Pancreas (tissue), 10 donors: ENCODE measurements around the gene TBX4. TPM values are rescaled to one million over a fixed set of nuclear protein-coding genes. Genes with fewer than 3 reads are reported as not detected.

Source experiments
- ATAC-seq, 4 donors: fragments of 200-7000 bp; cut with Tn5 transposase; one replicate each; pipeline versions ENCODE4 v1.8.0 to v1.9.1; 2020; ENCODE audit warnings: mild to moderate bottlenecking in 4 of 4, moderate library complexity in 4 of 4
- DNase-seq, 6 donors: peaks; one replicate each; pipeline ENCODE4 v3.0.0-alpha.2; 2020
- FAIRE-seq: peaks from 2 replicates; lab custom pipeline; 2012; peaks lifted over from hg19 to GRCh38; lab: Jason Lieb, UNC
- H3K27ac ChIP-seq, 4 donors: fragments of 200-600 bp; sonication (generic); 1 replicate in 3 of 4; 2 replicates in 1 of 4; pipeline versions ENCODE4 v1.5.0 to v1.8.0; 2020
- H3K27me3 ChIP-seq, 4 donors: fragments of 200-600 bp; one replicate each; pipeline ENCODE4 v1.8.0; 2021
- H3K36me3 ChIP-seq, 3 donors: fragments of 200-600 bp; sonication (generic) in 1 of 3; one replicate each; pipeline versions ENCODE4 v1.5.0 to v1.8.0; 2020 to 2021
- H3K4me1 ChIP-seq, 3 donors: fragments of 200-600 bp; one replicate each; pipeline ENCODE4 v1.8.0; 2021
- H3K4me3 ChIP-seq, 4 donors: fragments of 200-600 bp; sonication (generic) in 2 of 4; one replicate each; pipeline versions ENCODE4 v1.5.0 to v1.8.0; 2020 to 2021
- H3K9me3 ChIP-seq, 4 donors: fragments of 200-600 bp; one replicate each; pipeline ENCODE4 v1.8.0; 2021
- WGBS, 2 donors: extraction: QIAGEN DNeasy Blood & Tissue Kit; methylation state at CpG; one replicate each; pipeline ENCODE4 v1.1.7; 2013; 5-methylcytosine and 5-hydroxymethylcytosine counted together
- intact Hi-C, 3 donors: fragments of 100-400 bp; cut with DNase I; formaldehyde crosslinking; loops; one replicate each; pipeline versions ENCODE4 v1.11.1 to v1.14.2; 2022
- polyA plus RNA-seq, 2 donors: library from polyadenylated mRNA; stranded (reverse); fragments of 200-250 nt; gene quantifications; one replicate each; pipeline ENCODE4 v1.2.3, GENCODE V29; 2013
- total RNA-seq, 6 donors: library from RNA; stranded (reverse); fragmentation: NEBNext Ultra II Directional in 4 of 6; extraction: Animal tissue kit (Norgen Biotek cat#: 25700) in 4 of 6; gene quantifications; one replicate each; pipeline versions ENCODE4 v1.2.1 to v1.2.4, GENCODE V29; 2021 to 2023
- TF ChIP-seq, protein P1 (sequence below), 4 donors: fragments of 200-600 bp; sonication (generic) in 3 of 4; IDR thresholded peaks; one replicate each; pipeline versions ENCODE4 v1.5.0 to v1.8.0; 2021; ENCODE audit warnings: antibody characterized with exemption in 4 of 4
- donor health status: healthy with polysubstance abuse.
- donor health status: DM: no; HTN: no; CAD: no; lungs with moderate emphysema.
- donor health status: DM: no; HTN: no; CAD: no.
- donor health status: control.
- donor health status: control.
- donor health status: Bipolar disorder and iron deficiency.
- donor health status: DM: yes; HTN: yes; CAD: no.
- donor health status: DM: no; HTN: no; CAD: no.
- donor health status: DM: no; HTN: no; CAD: no.
- donor health status: DM: yes; HTN: yes; CAD: no.

TBX4 gene
- total and polyA plus RNA-seq, 8 donors, result not detected

DNA sequence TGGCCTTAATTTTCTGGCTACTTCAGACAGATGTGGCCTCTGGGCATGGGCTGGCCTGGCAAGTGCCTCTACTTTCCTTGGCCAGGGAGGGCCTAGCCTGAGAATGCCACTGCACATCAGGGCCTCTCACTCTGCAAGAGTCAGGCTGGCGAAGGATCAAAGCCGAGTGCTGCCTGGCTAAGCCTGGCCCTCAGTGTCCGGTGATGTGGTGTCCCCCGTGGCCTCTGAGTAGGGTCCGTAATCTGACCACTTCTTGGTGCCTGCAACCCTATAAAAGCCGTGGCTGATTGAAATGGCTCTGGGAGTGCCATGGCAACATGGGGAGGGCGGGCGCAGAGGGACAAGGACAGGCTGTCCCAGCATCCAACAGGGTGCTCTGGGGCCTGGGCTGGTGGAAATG is 30.2 kb downstream of the TBX4 start:
- H3K9me3 ChIP-seq, result no peaks in the 10 kb centered on the region
- H3K27ac ChIP-seq, result no peak overlapping the region
- H3K36me3 ChIP-seq, result no peaks in the 10 kb centered on the region
- H3K4me3 ChIP-seq, result no peak overlapping the region
- no peak for DNase-seq
- 86 to 94% methylated on average over 8 of the region's 8 CpGs for WGBS, 2 donors
- no peak for FAIRE-seq
- H3K27me3 ChIP-seq, result no peaks in the 10 kb centered on the region
- no peak for ATAC-seq
- TF ChIP-seq, protein P1, sequence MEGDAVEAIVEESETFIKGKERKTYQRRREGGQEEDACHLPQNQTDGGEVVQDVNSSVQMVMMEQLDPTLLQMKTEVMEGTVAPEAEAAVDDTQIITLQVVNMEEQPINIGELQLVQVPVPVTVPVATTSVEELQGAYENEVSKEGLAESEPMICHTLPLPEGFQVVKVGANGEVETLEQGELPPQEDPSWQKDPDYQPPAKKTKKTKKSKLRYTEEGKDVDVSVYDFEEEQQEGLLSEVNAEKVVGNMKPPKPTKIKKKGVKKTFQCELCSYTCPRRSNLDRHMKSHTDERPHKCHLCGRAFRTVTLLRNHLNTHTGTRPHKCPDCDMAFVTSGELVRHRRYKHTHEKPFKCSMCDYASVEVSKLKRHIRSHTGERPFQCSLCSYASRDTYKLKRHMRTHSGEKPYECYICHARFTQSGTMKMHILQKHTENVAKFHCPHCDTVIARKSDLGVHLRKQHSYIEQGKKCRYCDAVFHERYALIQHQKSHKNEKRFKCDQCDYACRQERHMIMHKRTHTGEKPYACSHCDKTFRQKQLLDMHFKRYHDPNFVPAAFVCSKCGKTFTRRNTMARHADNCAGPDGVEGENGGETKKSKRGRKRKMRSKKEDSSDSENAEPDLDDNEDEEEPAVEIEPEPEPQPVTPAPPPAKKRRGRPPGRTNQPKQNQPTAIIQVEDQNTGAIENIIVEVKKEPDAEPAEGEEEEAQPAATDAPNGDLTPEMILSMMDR (IDR thresholded peaks at IDR 0.05), result no peak
- H3K4me1 ChIP-seq, result no peaks in the 10 kb centered on the region
- intact Hi-C loops, result no loop called here

DNA sequence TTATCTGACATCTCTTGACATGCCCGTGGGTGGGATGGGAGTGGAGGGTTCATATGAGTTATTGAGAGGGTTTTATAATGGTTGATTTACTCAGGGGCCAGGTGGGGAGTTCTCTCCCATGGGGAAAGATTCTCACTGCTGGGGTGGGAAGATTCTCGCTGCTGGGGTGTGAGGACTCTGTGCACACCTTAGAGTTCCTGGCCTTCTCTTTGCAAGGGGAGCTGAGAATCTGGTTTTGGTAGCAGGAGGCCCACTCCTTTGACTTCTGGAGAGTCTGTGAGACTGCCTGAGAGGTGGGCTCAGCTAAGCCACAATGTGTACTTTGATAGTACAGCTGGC is 31.5 kb downstream of the TBX4 start:
- no peak for DNase-seq

DNA sequence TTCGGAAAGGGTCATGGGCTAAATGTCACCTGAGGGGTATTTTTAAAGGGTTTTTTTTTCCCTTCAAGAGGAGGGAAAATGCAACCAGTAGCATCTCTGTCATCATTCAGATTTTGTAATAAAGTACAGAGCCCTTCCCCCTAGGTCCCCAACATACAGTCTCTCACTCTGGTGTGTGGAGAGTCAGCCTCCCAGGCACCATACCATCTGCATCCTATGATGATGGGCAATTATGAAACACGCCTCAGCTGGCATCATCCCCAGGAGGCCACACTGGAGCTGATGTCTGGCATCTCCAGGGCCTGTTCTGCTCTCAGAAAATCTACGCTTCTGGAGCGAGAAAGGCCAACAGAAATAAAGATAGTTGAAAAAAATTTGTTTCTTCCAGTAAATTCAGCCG is 32.0 kb downstream of the TBX4 start:
- no peak for DNase-seq
- Histone ChIP-seq H3K27me3 (no peaks in the 10 kb centered on the region), H3K4me3 (no peak overlapping the region), H3K36me3 (no peaks in the 10 kb centered on the region), H3K9me3 (no peaks in the 10 kb centered on the region), H3K27ac (no peak overlapping the region), H3K4me1 (no peaks in the 10 kb centered on the region)
- intact Hi-C loops, result no loop called here
- 88 to 90% methylated on average over 5 of the region's 5 CpGs for WGBS, 2 donors
- TF ChIP-seq, protein P1 (IDR thresholded peaks at IDR 0.05), result no peak
- no peak for FAIRE-seq
- no peak for ATAC-seq

More for the DNA sequence above, 31.5 kb downstream of the TBX4 start:
- 55 to 60% methylated on average over 2 of the region's 2 CpGs for WGBS, 2 donors
- ATAC-seq (no peak), FAIRE-seq (no peak)
- no peaks in the 10 kb centered on the region for H3K4me1 ChIP-seq
- H3K36me3 ChIP-seq, result no peaks in the 10 kb centered on the region
- H3K9me3 ChIP-seq, result no peaks in the 10 kb centered on the region
- no peaks in the 10 kb centered on the region for H3K27me3 ChIP-seq
- H3K27ac ChIP-seq, result no peak overlapping the region
- intact Hi-C loops, result no loop called here
- TF ChIP-seq, protein P1 (IDR thresholded peaks at IDR 0.05), result no peak
- H3K4me3 ChIP-seq, result no peak overlapping the region

GRCh38 chr17:61485067-61485775 is 33.0 kb downstream of the TBX4 start:
- H3K27ac ChIP-seq, result no peak overlapping the region
- H3K4me1 ChIP-seq, result no peaks in the 10 kb centered on the region
- DNase-seq, result no peak
- no peaks in the 10 kb centered on the region for H3K36me3 ChIP-seq
- FAIRE-seq, result no peak
- intact Hi-C loops, result no loop called here
- no peak overlapping the region for H3K4me3 ChIP-seq
- no peak for ATAC-seq
- TF ChIP-seq, protein P1 (IDR thresholded peaks at IDR 0.05), result no peak
- H3K9me3 ChIP-seq, result no peaks in the 10 kb centered on the region
- no peaks in the 10 kb centered on the region for H3K27me3 ChIP-seq
- 90 to 91% methylated on average over 8 of the region's 8 CpGs for WGBS, 2 donors
